ENCODE measurements around the gene PTPRD. TPM values are rescaled to one million over a fixed set of nuclear protein-coding genes. Genes with fewer than 3 reads are reported as not detected.

PTPRD gene
- total and polyA plus RNA-seq, 2 donors from 2014 or later: 6.4 to 78.9 TPM

GRCh38 chr9:9177081-9177480 is 1435.7 kb downstream of the PTPRD start:
- no peak overlapping the region for H3K4me3 ChIP-seq (ENCODE audit: low read length in 3 of 3)
- FAIRE-seq: no peak
- H3K9ac ChIP-seq (ENCODE audit: low read length in 3 of 3): no peak overlapping the region
- intact Hi-C loops (cut with DNase I): no loop called here
- H3K9me3 ChIP-seq (ENCODE audit: control insufficient read depth in 2 of 3, insufficient read depth in 1 of 3, low read length in 3 of 3): no peaks in the 10 kb centered on the region
- TF ChIP-seq, protein P1, sequence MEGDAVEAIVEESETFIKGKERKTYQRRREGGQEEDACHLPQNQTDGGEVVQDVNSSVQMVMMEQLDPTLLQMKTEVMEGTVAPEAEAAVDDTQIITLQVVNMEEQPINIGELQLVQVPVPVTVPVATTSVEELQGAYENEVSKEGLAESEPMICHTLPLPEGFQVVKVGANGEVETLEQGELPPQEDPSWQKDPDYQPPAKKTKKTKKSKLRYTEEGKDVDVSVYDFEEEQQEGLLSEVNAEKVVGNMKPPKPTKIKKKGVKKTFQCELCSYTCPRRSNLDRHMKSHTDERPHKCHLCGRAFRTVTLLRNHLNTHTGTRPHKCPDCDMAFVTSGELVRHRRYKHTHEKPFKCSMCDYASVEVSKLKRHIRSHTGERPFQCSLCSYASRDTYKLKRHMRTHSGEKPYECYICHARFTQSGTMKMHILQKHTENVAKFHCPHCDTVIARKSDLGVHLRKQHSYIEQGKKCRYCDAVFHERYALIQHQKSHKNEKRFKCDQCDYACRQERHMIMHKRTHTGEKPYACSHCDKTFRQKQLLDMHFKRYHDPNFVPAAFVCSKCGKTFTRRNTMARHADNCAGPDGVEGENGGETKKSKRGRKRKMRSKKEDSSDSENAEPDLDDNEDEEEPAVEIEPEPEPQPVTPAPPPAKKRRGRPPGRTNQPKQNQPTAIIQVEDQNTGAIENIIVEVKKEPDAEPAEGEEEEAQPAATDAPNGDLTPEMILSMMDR (IDR thresholded peaks at IDR 0.05; ENCODE audit: borderline replicate concordance, extremely low read depth, insufficient read depth): no peak
- no peak overlapping the region for H3K27ac ChIP-seq (ENCODE audit: low read depth in 2 of 2, low read length in 2 of 2)
- no peaks in the 10 kb centered on the region for H3K36me3 ChIP-seq (ENCODE audit: control insufficient read depth in 2 of 3, insufficient read depth in 3 of 3, low read length in 3 of 3)
- DNase-seq: no peak
- H3K4me1 ChIP-seq (ENCODE audit: control insufficient read depth in 2 of 3, insufficient read depth in 2 of 3, low read depth in 1 of 3, low read length in 3 of 3): no peaks in the 10 kb centered on the region
- H3K27me3 ChIP-seq (ENCODE audit: control insufficient read depth, insufficient read depth, low read length): no peaks in the 10 kb centered on the region

DNA sequence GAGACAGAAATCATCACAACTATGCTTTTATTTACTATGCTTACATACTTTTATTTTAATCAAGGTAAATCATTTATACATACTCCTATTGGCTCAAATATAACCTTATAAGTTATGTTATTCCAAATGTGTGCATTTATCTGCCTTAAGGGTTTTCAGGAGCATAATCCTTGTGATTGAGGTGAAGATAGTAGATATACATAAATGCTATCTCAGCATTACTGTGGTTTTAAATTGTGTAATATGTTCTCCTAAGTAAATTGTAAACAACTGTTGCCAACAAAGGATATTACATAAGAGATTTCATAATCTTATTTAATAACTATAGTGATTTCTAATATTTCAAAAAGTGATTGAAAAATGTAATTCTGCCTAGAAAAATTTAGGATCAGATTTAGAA is 1438.4 kb downstream of the PTPRD start:
- Histone ChIP-seq H3K9me3 (ENCODE audit: control insufficient read depth in 2 of 3, insufficient read depth in 1 of 3, low read length in 3 of 3) (no peaks in the 10 kb centered on the region), H3K9ac (ENCODE audit: low read length in 3 of 3) (no peak overlapping the region), H3K4me3 (ENCODE audit: low read length in 3 of 3) (no peak overlapping the region), H3K36me3 (ENCODE audit: control insufficient read depth in 2 of 3, insufficient read depth in 3 of 3, low read length in 3 of 3) (no peaks in the 10 kb centered on the region), H3K4me1 (ENCODE audit: control insufficient read depth in 2 of 3, insufficient read depth in 2 of 3, low read depth in 1 of 3, low read length in 3 of 3) (no peaks in the 10 kb centered on the region), H3K27ac (ENCODE audit: low read depth in 2 of 2, low read length in 2 of 2) (no peak overlapping the region), H3K27me3 (ENCODE audit: control insufficient read depth, insufficient read depth, low read length) (no peaks in the 10 kb centered on the region)
- no peak for DNase-seq
- TF ChIP-seq, protein P1 (IDR thresholded peaks at IDR 0.05; ENCODE audit: borderline replicate concordance, extremely low read depth, insufficient read depth): no peak
- no peak for FAIRE-seq
- intact Hi-C loops (cut with DNase I): no loop called here

DNA sequence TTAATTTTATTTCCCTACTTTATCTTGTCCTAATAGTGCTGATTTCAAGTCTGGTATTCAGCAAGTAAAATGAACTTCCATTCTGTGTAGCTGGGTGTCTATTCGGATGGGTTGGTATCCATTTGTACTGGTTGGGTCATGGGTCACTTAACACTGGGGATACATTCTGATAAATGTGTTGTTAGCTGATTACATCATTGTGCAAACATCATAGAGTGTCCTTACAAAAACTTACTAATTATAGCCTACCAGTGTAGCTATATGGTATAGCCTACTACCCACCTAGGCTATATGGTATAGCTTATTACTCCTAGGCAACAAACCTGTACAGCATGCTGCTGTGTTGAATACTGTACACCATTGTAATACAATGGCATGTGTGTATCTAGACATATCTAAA is 1439.5 kb downstream of the PTPRD start:
- Histone ChIP-seq H3K9me3 (ENCODE audit: control insufficient read depth in 2 of 3, insufficient read depth in 1 of 3, low read length in 3 of 3) (no peaks in the 10 kb centered on the region), H3K27me3 (ENCODE audit: control insufficient read depth, insufficient read depth, low read length) (no peaks in the 10 kb centered on the region), H3K4me3 (ENCODE audit: low read length in 3 of 3) (no peak overlapping the region), H3K4me1 (ENCODE audit: control insufficient read depth in 2 of 3, insufficient read depth in 2 of 3, low read depth in 1 of 3, low read length in 3 of 3) (no peaks in the 10 kb centered on the region), H3K9ac (ENCODE audit: low read length in 3 of 3) (no peak overlapping the region), H3K27ac (ENCODE audit: low read depth in 2 of 2, low read length in 2 of 2) (no peak overlapping the region), H3K36me3 (ENCODE audit: control insufficient read depth in 2 of 3, insufficient read depth in 3 of 3, low read length in 3 of 3) (no peaks in the 10 kb centered on the region)
- TF ChIP-seq, protein P1 (IDR thresholded peaks at IDR 0.05; ENCODE audit: borderline replicate concordance, extremely low read depth, insufficient read depth): no peak
- intact Hi-C loops (cut with DNase I): no loop called here
- no peak for FAIRE-seq
- DNase-seq: no peak

DNA sequence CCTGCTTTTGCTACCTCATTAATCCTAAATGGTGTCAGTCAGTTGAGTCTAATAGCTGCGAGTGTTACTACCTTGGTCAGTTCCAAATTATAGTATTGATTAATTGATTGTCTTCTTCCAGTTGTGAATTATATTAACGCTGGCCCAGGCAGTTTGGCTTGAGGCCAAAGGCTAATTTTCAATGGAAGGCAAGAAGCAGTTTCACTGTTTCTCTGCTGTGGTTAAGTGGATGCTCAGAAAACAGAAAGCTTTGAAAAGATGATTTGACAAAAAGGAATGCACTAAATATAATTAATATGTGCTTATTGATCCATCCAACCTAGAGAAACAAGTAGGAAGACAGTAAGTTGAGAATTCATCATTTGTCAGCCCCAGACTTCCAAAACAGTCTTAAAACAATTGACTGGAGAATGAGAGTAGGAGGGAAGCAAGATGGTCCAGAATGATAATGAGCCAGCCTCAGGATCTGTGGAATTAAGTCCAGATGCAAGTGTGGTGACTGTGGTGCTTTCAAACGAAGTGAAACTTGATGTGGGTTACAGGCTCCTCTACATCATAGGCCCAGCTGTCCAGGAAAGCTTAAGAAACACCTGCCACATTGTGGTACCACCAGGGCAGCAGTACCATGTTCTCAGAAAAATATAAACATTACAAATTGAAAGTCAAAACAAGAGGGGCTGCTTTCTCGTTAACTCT is 1442.2 kb downstream of the PTPRD start:
- DNase-seq: no peak
- no peak overlapping the region for H3K27ac ChIP-seq (ENCODE audit: low read depth in 2 of 2, low read length in 2 of 2)
- no peak overlapping the region for H3K9ac ChIP-seq (ENCODE audit: low read length in 3 of 3)
- intact Hi-C loops (cut with DNase I): no loop called here
- H3K4me1 ChIP-seq (ENCODE audit: control insufficient read depth in 2 of 3, insufficient read depth in 2 of 3, low read depth in 1 of 3, low read length in 3 of 3): no peaks in the 10 kb centered on the region
- TF ChIP-seq, protein P1 (IDR thresholded peaks at IDR 0.05; ENCODE audit: borderline replicate concordance, extremely low read depth, insufficient read depth): no peak
- H3K9me3 ChIP-seq (ENCODE audit: control insufficient read depth in 2 of 3, insufficient read depth in 1 of 3, low read length in 3 of 3): no peaks in the 10 kb centered on the region
- H3K27me3 ChIP-seq (ENCODE audit: control insufficient read depth, insufficient read depth, low read length): no peaks in the 10 kb centered on the region
- H3K36me3 ChIP-seq (ENCODE audit: control insufficient read depth in 2 of 3, insufficient read depth in 3 of 3, low read length in 3 of 3): no peaks in the 10 kb centered on the region
- no peak for FAIRE-seq
- H3K4me3 ChIP-seq (ENCODE audit: low read length in 3 of 3): no peak overlapping the region

Measured in kidney (tissue), 14 donors.